Activated naive CD4-positive, alpha-beta T cell treated with anti-CD3 and anti-CD28 coated beads, Interleukin-2, amount 50 U/mL, for 72 hours (primary cell): ENCODE measurements around the gene SHMT1. TPM values are rescaled to one million over a fixed set of nuclear protein-coding genes. Genes with fewer than 3 reads are reported as not detected.
A peak's percentile ranks its signal among the peaks of the same experiment; 100 is the strongest.
"Not testable (repeated sequence)": the region's sequence is repeated elsewhere in the genome, so short reads cannot be mapped to it uniquely, and the experiment has no call there.

Source experiments
- ATAC-seq, 2 donors: fragments of 150-1000 bp; cut with Tn5 transposase; 2 replicates each; pipeline ENCODE4 v1.10.0; 2021; ENCODE audit warnings: mild to moderate bottlenecking in 2 of 2, moderate library complexity in 2 of 2
- DNase-seq, 2 donors: peaks; one replicate each; pipeline ENCODE4 v3.0.0; 2021 to 2022; ENCODE audit warnings: low spot score in 2 of 2
- H3K27ac Mint-ChIP-seq, 2 donors: one replicate each; pipeline ENCODE4 v1.8.0; 2022; ENCODE audit warnings: mild to moderate bottlenecking in 2 of 2, mixed read lengths in 2 of 2
- H3K36me3 Mint-ChIP-seq, 2 donors: one replicate each; pipeline ENCODE4 v1.8.0; 2022; ENCODE audit warnings: mixed read lengths in 2 of 2
- H3K9me3 Mint-ChIP-seq, 2 donors: one replicate each; pipeline ENCODE4 v1.8.0; 2022; ENCODE audit warnings: mixed read lengths in 2 of 2
- total RNA-seq, 2 donors: library from RNA; stranded (reverse); gene quantifications; one replicate each; pipeline ENCODE4 v1.2.3, GENCODE V29; 2022

The SHMT1 gene
- total RNA-seq, 2 donors from 2014 or later: 65.9 to 73.1 TPM

DNA sequence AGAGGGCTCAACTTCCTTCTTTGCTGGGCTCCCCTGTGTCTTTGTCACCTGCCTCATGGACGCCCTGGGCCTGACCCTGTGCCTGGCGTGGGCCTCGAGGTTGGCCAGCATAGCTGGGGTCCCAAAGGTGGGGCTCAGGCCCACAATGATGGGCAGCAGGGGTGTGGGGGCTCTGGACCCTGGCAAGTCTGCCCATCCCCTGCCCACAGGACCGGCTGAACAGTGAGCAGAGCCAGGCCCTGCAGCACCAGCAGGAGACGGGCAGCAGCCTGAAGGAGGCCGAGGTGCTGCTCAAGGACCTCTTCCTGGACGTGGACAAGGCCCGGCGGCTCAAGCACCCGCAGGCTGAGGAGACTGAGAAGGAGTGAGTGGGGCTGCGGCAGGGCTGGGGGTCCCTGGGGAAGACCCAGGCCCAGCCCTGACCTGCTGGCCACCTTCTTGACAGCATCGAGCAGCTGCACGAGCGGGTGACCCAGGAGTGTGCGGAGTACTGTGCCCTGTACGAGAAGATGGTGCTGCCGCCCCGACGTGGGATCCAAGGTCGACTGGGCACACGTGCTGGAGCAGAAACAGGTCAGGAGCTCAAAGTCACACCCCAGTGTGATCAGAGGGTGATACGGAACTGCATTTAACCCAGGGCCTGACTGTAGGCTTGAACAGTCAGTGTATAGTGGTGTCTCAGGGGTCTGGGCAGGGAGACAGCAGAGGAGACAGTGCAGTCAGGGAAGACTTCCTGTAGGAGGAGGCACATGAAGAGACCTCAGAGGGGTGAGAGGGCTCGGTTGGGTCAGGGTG lies 18.0 kb upstream of the SHMT1 start:
- no peak overlapping the region for H3K27ac Mint-ChIP-seq
- no peaks in the 10 kb centered on the region for H3K36me3 Mint-ChIP-seq
- ATAC-seq (no peak), DNase-seq (peak in 1 of 2 donors; percentile 34)
- H3K9me3 Mint-ChIP-seq: no peaks in the 10 kb centered on the region

DNA sequence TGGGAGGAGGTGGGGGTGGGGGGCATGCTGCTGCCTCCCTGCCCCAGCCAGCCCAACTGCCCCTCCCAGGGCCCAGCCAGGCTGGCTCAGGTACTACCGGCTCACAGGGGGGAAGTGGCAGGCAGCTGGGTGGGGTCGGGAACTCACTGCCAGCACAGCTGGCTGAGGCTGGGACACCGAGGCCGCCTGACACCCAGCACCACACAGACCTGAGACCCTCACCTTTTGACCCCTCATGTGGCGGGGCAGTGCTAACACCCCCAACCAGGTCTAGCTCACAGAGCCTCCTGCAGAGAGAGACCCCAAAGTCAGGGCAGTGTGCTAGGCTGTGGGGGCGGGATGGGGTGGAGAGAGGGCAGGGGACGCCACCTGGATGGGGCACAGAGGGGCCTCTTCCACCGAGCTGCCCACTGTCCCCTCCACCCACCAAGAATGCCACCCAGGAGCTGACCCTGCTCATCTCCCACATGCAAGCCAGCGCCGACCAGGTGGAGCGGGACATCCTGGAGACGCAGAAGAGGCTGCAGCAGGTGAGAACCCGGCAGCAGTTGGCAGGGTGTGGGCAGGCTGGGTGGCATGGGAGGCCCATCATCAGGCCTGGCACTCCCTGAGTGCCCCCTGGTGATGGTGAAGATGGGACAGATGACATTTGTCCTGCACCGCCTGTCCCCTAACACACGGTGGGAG lies 17.3 kb upstream of the SHMT1 start:
- no peak for ATAC-seq
- DNase-seq: peak in 1 of 2 donors; percentile 47
- H3K27ac Mint-ChIP-seq: no peak overlapping the region
- no peaks in the 10 kb centered on the region for H3K36me3 Mint-ChIP-seq
- no peaks in the 10 kb centered on the region for H3K9me3 Mint-ChIP-seq

DNA sequence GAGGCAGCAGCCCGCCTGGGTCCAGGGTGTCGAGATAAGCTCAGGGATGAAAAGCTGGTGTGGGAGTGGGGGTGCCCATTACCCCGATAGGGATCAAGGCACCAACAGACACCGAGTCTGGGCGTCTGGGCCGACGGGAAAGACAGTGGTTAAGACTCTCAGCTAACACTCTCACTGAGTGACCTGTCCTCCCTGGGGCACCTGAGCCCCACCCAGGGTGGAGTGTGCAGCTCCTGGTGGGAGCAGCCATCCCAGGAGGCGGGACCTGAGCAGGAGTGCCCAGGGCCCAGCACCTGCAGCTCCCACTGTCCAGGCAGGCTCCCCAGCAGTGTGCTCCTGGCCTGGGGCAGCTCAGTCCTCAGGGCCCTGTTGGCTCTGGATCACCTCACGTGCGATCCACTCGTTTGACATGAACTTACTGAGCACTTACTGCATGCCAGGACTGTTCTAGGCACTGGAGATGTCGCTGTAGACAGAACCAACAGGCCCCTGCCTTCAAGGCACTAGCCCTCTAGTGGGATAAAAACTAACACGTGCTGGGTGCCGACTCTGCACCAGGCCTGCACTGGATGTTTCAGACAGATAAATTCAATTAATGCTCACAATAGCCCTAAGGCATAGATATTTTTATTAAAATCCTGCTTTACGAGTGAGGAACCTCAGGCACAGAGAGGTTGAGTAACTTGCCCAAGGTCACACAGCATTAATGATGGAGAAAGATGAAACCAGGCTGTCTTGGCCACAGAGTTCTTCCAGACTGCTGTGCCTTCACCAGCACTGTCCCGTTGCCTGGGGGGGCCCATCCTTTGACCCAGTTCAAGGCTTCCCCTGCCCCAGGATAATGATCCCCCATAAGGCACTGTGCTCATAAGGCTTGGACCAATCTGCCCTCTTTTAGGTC lies 16.1 kb upstream of the SHMT1 start:
- H3K27ac Mint-ChIP-seq: no peak overlapping the region
- H3K9me3 Mint-ChIP-seq: no peaks in the 10 kb centered on the region
- DNase-seq: peak in 1 of 2 donors; percentile 34
- H3K36me3 Mint-ChIP-seq: no peaks in the 10 kb centered on the region
- no peak for ATAC-seq

DNA sequence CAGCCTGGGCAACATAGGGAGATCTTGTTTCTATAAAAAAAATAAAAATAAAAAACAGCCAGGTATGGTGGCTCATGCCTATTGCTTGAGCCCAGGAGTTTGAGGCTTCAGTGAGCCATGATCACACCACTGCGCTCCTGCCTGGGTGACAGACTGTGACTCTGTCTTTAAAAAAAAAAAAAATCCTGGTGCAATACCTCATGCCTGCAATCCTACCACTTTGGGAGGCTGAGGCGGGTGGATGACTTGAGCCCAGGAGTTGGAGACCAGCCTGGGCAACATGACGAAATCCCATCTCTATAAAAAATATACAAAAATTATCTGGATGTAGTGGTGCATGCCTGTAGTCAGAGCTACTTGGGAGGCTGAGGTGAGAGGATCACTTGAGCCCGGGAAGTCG lies 15.3 kb upstream of the SHMT1 start:
- not testable (repeated sequence) for ATAC-seq, H3K36me3 Mint-ChIP-seq, H3K9me3 Mint-ChIP-seq
- DNase-seq: peak in 1 of 2 donors; percentile 9
- peak overlapping the region in 1 of 2 donors; percentile 44 for H3K27ac Mint-ChIP-seq

DNA sequence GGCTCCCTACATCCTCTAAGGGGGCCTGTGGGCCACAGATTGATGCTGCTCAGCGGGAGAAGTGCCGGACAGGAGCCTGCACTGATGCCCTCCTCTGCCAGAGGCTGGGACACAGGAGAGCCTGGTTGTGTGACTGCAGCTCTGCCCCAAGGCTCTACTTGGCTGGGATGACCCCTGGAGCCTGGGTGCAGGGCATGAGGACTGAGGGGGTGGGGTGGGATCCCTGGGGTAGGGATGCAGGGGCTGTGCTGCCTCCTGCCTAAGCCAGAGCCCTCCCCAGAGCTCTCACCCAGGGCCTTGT lies 14.8 kb upstream of the SHMT1 start:
- Mint-ChIP-seq H3K36me3 (no peaks in the 10 kb centered on the region), H3K27ac (no peak overlapping the region), H3K9me3 (no peaks in the 10 kb centered on the region)
- DNase-seq (no peak), ATAC-seq (no peak)

DNA sequence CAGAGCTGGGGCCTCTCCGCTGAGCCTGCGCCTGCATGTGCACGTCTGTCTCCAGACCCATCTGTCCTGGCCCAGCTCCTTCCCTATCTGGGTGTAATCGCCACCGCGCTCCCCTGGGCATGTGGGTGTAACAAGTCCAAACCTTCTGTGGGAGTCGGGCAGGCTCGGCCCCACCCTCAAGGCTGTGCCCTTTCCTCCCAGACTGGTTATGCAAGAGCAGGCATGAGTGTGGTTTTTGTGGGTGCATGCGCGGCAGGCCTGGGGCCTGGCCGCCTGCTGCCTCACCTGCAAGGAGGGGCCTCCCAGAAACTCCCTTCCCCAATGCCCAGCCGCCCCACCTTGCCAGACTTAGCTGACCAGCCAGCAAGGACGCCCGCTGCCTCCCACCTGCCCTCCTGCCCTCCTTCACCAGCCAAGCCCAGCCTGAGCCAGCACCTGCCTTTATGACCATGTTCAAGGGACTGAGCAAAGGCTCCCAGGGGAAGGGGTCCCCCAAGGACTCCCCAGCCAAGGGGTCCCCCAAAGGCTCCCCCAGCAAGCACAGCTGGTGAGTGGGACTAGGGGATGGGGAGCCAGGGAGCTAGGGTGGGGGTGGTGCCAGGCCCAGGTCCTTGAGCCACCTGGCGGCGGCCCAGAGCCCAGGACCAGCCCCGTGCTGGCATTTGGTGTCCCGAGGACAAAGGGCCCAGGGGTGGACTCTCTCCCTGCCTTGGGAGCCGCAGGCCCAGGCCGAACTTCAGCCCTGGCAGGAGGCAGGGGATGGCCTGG lies 14.3 kb upstream of the SHMT1 start, which contains the start of gene EVPLL:
Gene EVPLL (plus strand): TSS at position 342 of the 768 bp plus-strand sequence. CDS start 3,160 bp downstream, outside the sequence.
- no peak within 1 kb of the TSS for H3K27ac Mint-ChIP-seq
- DNase-seq: peak in 1 of 2 donors; percentile 48
- H3K9me3 Mint-ChIP-seq: no peaks in the 10 kb centered on the region
- no peaks in the 10 kb centered on the region for H3K36me3 Mint-ChIP-seq
- ATAC-seq: no peak

DNA sequence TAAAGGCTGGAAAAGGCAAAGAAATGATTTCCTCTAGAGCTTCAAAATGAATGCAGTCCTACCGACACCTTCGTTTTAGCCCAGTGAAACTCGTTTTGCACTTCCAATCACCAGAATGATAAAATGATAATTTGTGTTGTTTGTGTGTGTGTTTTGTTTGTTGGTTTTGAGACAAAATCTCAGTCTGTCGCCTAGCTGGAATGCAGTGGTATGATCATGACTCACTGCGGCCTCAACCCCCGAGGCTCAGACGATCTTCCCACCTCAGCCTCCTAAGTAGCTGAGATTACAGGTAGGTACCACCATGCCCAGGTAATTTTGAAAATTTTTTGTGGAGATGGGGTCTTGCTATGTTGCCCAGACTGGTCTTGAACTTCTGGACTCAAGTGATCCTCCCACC lies 10.9 kb upstream of the SHMT1 start:
- Mint-ChIP-seq H3K36me3 (no peaks in the 10 kb centered on the region), H3K27ac (no peak overlapping the region), H3K9me3 (no peaks in the 10 kb centered on the region)
- ATAC-seq (no peak), DNase-seq (no peak)

DNA sequence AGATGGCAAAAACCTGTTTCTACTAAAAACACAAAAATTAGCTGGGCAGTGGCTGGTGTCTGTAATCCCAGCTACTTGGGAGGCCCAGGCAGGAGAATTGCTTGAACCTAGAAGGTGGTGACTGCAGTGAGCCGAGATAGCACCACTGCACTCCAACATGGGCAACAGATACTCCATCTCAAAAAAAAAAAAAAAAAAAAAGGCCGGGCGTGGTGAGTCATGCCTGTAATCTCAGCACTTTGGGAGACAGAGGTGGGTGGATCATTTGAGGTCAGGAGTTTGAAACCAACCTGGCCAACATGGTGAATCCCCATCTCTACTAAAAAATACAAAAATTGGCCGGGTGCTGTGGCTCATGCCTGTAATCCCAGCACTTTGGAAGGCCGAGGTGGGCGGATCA lies 9.8 kb upstream of the SHMT1 start:
- not testable (repeated sequence) for H3K27ac Mint-ChIP-seq, H3K9me3 Mint-ChIP-seq, DNase-seq, H3K36me3 Mint-ChIP-seq
- ATAC-seq: peak; percentile 54 to 63

DNA sequence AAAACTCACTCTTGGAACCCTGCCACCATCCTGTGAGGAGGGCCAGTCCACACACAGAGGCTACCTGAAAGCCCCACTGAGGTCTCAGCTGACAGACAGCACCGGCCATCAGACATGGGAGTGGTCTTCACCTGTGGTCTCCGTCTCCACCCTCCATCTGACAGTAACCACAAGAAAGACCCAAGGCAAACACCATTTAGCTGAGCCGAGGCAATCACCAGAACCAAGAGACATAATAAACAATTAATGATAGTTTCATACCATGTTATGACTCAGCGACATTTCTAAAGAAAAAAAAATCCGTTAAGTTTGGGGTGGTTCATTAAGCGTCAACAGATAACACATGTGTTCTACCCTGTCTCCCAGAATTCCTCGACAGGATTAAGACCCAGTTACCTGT lies 8.1 kb upstream of the SHMT1 start:
- no peak for ATAC-seq
- H3K36me3 Mint-ChIP-seq: no peaks in the 10 kb centered on the region
- no peaks in the 10 kb centered on the region for H3K9me3 Mint-ChIP-seq
- H3K27ac Mint-ChIP-seq: no peak overlapping the region
- DNase-seq: no peak

DNA sequence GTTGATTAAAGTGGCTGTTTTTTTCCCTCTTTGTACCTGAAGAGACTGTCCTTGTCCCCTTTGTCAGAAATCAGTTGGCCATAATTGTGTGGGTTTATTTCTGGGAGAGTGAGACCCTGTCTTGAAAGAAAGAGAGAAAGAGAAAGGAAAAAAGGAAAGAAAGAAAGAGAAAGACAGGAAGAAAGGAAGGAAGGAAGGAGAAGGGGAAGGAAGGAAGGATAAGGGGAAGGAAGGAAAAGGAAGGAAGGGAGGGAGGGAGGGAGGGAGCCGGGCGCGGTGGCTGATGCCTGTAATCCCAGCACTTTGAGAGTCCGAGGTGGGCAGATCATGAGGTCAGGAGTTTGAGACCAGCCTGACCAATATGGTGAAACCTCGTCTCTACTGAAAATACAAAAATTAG lies 7.4 kb upstream of the SHMT1 start:
- DNase-seq (no peak), ATAC-seq (no peak)
- Mint-ChIP-seq H3K27ac (no peak overlapping the region), H3K36me3 (no peaks in the 10 kb centered on the region), H3K9me3 (no peaks in the 10 kb centered on the region)

DNA sequence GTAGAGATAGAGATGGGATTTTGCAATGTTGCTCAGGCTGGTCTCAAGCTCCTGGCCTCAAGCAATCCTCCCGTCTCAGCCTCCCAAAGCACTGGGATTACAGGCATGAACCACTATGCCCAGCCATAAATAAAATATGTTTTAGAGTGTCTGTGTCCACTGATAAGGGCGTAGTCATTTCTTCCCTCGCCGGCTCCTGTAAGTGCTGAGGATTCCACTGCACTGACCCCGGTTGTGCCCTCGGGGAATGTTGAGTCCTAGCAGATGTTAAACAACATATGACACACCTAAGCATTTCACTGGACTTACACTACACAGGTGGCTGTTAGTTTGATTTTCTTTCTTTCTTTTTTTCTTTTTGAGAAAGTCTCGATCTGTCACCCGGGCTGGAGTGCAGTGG lies 5.6 kb upstream of the SHMT1 start:
- no peak overlapping the region for H3K27ac Mint-ChIP-seq
- no peaks in the 10 kb centered on the region for H3K9me3 Mint-ChIP-seq

DNA sequence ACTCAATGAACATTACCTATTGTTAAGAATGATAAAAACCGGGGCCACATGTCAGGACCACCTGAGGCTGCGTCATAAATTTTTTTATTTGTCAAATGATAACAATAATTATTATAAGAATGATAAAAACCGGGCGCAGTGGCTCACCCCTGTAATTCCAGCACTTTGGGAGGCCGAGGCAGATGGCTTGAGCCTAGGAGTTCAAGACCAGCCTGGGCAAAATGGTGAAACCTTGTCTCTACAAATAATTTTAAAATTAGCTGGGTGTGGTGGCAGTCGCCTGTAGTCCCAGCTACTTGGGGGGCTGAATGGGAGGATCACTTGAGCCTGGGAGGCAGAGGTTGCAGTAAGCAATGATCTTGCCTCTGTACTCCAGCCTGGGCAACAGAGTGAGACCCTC lies 816 bp upstream of the SHMT1 start:
- Mint-ChIP-seq H3K36me3 (peaks cover 7 to 17% of the 10 kb centered on the region in 2 donors), H3K9me3 (no peaks in the 10 kb centered on the region), H3K27ac (no peak overlapping the region)
- DNase-seq: no peak
- no peak for ATAC-seq

More for the DNA sequence above, 5.6 kb upstream of the SHMT1 start:
- DNase-seq: no peak
- ATAC-seq: no peak
- H3K36me3 Mint-ChIP-seq: no peaks in the 10 kb centered on the region

DNA sequence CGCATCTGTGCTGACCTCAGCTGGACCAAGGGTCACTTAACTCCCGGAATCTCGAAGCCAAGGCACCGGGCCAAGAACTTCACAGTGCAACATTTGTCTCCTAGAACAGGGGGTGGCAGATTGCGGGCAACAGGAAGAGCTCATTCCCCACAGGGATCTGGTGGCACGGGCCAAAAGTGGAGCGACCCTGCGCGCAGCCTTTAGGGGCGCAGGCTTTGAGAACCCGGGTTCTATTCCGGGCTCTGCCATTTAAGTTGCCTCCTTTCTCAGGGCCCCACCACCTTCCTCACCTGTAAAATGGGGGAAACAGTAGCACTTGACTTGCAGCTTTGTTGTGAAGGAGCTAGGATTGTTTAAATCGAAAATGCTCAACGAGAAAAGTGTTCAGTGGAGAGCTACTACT lies 651 bp downstream of the SHMT1 start:
- Mint-ChIP-seq H3K36me3 (peaks cover 7 to 17% of the 10 kb centered on the region in 2 donors), H3K9me3 (no peaks in the 10 kb centered on the region), H3K27ac (peak overlapping the region; percentile 60 to 82)
- DNase-seq: peak in 1 of 2 donors; percentile 18
- ATAC-seq: no peak

DNA sequence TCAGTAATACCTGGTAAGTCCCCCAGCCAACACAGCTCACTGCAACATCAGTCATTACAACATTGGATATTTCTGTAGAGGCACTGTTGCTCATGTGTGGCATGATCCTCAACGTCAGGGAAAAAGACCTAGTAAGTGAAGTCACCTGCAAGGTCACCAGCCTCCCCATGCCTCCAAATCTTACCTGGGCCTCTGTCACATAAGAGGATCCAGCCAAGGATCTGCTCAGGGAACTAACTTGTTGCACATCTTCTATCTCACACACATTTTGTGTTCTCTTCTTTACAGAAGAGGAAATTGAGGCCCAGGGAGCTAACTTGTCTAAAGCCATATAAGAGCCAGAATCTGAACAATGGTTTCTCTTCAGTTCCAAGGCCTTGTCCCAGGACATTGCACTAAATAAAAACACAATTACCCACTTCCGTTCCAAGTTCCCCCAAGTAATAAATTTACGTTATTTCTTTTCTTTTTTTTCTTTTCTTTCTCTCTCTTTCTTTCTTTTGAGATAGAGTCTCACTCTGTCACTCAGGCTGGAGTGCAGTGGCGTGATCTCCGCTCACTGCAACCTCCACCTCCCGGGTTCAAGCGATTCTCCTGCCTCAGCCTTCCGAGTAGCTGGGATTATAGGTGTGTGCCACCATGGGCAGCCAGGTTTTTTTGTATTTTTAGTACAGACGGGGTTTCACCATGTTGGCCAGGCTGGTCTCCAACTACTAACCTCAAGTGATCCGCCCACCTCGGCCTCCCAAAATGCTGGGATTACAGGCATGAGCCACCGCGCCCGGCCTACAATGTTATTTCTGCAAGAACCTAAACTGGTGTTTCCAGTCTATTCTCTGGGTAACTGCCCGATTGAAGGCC lies 1.3 kb downstream of the SHMT1 start:
- no peak for ATAC-seq
- peak overlapping the region; percentile 68 to 82 for H3K27ac Mint-ChIP-seq
- peaks cover 7 to 17% of the 10 kb centered on the region in 2 donors for H3K36me3 Mint-ChIP-seq
- no peak for DNase-seq
- no peaks in the 10 kb centered on the region for H3K9me3 Mint-ChIP-seq

DNA sequence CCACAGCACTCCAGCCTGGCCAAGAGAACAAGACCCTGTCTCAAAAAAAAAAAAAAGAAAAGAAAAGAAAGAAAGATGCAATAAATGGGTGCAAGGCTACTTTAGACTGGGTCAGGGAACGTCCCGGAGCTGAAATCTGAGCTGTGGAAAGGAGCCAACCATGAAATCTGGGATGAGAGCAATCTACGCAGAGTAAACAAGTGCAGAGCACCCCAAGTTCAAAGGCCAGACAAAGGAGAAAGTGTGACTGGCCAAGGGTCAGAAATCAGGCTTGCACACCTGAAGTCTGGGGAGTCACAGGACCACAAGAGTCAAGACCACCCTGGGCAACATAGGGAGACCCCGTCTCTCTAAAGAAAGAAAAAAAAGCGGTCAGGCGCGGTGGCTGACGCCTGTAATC lies 2.8 kb downstream of the SHMT1 start:
- H3K9me3 Mint-ChIP-seq: no peaks in the 10 kb centered on the region
- ATAC-seq (no peak), DNase-seq (no peak)
- peaks cover 7 to 17% of the 10 kb centered on the region in 2 donors for H3K36me3 Mint-ChIP-seq
- H3K27ac Mint-ChIP-seq: peak overlapping the region in 1 of 2 donors; percentile 91
